GM23248 (cell line): Measurements from ENCODE around the gene COL27A1.

ENCODE experiments used
- EZH2 ChIP-seq: fragments of 200-600 bp; sonication (generic); IDR thresholded peaks from 2 replicates; pipeline ENCODE4 v1.6.1; 2018; ENCODE audit warnings: antibody characterized with exemption, mild to moderate bottlenecking; ENCODE audit not compliant: insufficient read depth, poor library complexity, severe bottlenecking
- EZH2phosphoT487 ChIP-seq: fragments of 200-600 bp; sonication (generic); IDR thresholded peaks from 2 replicates; pipeline ENCODE4 v1.6.1; 2018; ENCODE audit warnings: antibody characterized with exemption, moderate library complexity, mild to moderate bottlenecking, low read depth; ENCODE audit not compliant: insufficient read depth

GRCh38 chr9:114274217-114274616, 118.9 kb downstream of the COL27A1 start:
- TF ChIP-seq EZH2phosphoT487, result no peak
- TF ChIP-seq EZH2, result no peak
